H9 (cell line): ENCODE measurements around the gene SLC30A3. TPM values are rescaled to one million over a fixed set of nuclear protein-coding genes. Genes with fewer than 3 reads are reported as not detected.

ENCODE experiments used
- DNase-seq: peaks from one replicate; pipeline ENCODE4 v3.0.0-alpha.2; 2017
- H2AFZ ChIP-seq: one replicate; pipeline ENCODE4 v1.6.1; 2013; ENCODE audit warnings: mild to moderate bottlenecking, low read length, control low read depth, moderate library complexity
- H2AK5ac ChIP-seq: 2 replicates; pipeline ENCODE4 v1.6.1; 2013; ENCODE audit warnings: low read length, control low read depth, mixed read lengths; ENCODE audit not compliant: insufficient read length
- H2BK120ac ChIP-seq: one replicate; pipeline ENCODE4 v1.6.1; 2013; ENCODE audit warnings: low read depth, mild to moderate bottlenecking, low read length, control low read depth, inconsistent platforms; ENCODE audit not compliant: poor library complexity, severe bottlenecking
- H2BK12ac ChIP-seq: 2 replicates; pipeline ENCODE4 v1.6.1; 2013; ENCODE audit warnings: low read length, control low read depth, mixed read lengths, low read depth; ENCODE audit not compliant: insufficient read length
- H2BK15ac ChIP-seq: 2 replicates; pipeline ENCODE4 v1.6.1; 2013; ENCODE audit warnings: low read depth, low read length, control low read depth
- H2BK20ac ChIP-seq: one replicate; pipeline ENCODE4 v1.6.1; 2013; ENCODE audit warnings: low read depth, mild to moderate bottlenecking, low read length, control low read depth, inconsistent platforms; ENCODE audit not compliant: poor library complexity, severe bottlenecking
- H2BK5ac ChIP-seq: 2 replicates; pipeline ENCODE4 v1.6.1; 2013; ENCODE audit warnings: low read length, control low read depth, mixed read lengths; ENCODE audit not compliant: insufficient read length
- H3K14ac ChIP-seq: 2 replicates; pipeline ENCODE4 v1.6.1; 2013; ENCODE audit warnings: low read length, control low read depth; ENCODE audit not compliant: insufficient read depth
- H3K18ac ChIP-seq: 2 replicates; pipeline ENCODE4 v1.6.1; 2013; ENCODE audit warnings: low read depth, mild to moderate bottlenecking, mixed read lengths, low read length, control low read depth; ENCODE audit not compliant: insufficient read length
- H3K23ac ChIP-seq: 2 replicates; pipeline ENCODE4 v1.6.1; 2013; ENCODE audit warnings: low read length, control low read depth, mixed read lengths, low read depth; ENCODE audit not compliant: insufficient read length
- H3K23me2 ChIP-seq: 2 replicates; pipeline ENCODE4 v1.6.1; 2013; ENCODE audit warnings: low read depth, mild to moderate bottlenecking, mixed read lengths, low read length, control low read depth; ENCODE audit not compliant: insufficient read length, poor library complexity, severe bottlenecking
- H3K27ac ChIP-seq: 2 replicates; pipeline ENCODE4 v1.5.1; 2013; ENCODE audit warnings: low read length, control low read depth, mixed read lengths, low read depth; ENCODE audit not compliant: insufficient read length
- H3K27me3 ChIP-seq: 2 replicates; pipeline ENCODE4 v1.6.1; 2013; ENCODE audit warnings: low read length, control low read depth, inconsistent platforms; ENCODE audit not compliant: insufficient read depth
- H3K4ac ChIP-seq: 2 replicates; pipeline ENCODE4 v1.6.1; 2013; ENCODE audit warnings: low read depth, mild to moderate bottlenecking, control low read depth, inconsistent platforms, low read length, moderate library complexity
- H3K4me1 ChIP-seq: 2 replicates; pipeline ENCODE4 v1.6.1; 2013; ENCODE audit warnings: low read length, control low read depth, inconsistent platforms; ENCODE audit not compliant: insufficient read depth
- H3K4me2 ChIP-seq: 2 replicates; pipeline ENCODE4 v1.6.1; 2013; ENCODE audit warnings: low read length, control low read depth, mixed read lengths; ENCODE audit not compliant: insufficient read length, insufficient read depth
- H3K56ac ChIP-seq: 2 replicates; pipeline ENCODE4 v1.6.1; 2013; ENCODE audit warnings: low read depth, mild to moderate bottlenecking, mixed read lengths, low read length, control low read depth; ENCODE audit not compliant: insufficient read length
- H3K79me1 ChIP-seq: 2 replicates; pipeline ENCODE4 v1.6.1; 2013; ENCODE audit warnings: low read depth, mild to moderate bottlenecking, moderate library complexity, low read length, control low read depth, inconsistent platforms; ENCODE audit not compliant: insufficient read depth, poor library complexity, severe bottlenecking
- H3K79me2 ChIP-seq: 2 replicates; pipeline ENCODE4 v1.6.1; 2013; ENCODE audit warnings: low read length, control low read depth, inconsistent platforms; ENCODE audit not compliant: insufficient read depth
- H3K9ac ChIP-seq: 2 replicates; pipeline ENCODE4 v1.6.1; 2013; ENCODE audit warnings: low read length, control low read depth, mixed read lengths; ENCODE audit not compliant: insufficient read length; ENCODE audit errors: extremely low read depth
- H3K9me3 ChIP-seq: one replicate; pipeline ENCODE4 v1.6.1; 2013; ENCODE audit warnings: low read depth, low read length, inconsistent platforms; ENCODE audit not compliant: control insufficient read depth
- H3T11ph ChIP-seq: one replicate; pipeline ENCODE4 v1.6.1; 2013; ENCODE audit warnings: mild to moderate bottlenecking, low read length, control low read depth, inconsistent platforms
- H4K20me1 ChIP-seq: one replicate; pipeline ENCODE4 v1.6.1; 2013; ENCODE audit not compliant: control insufficient read depth, insufficient read length, insufficient read depth
- H4K5ac ChIP-seq: 2 replicates; pipeline ENCODE4 v1.6.1; 2013; ENCODE audit warnings: low read depth, mild to moderate bottlenecking, mixed read lengths, low read length, control low read depth; ENCODE audit not compliant: insufficient read length
- H4K8ac ChIP-seq: replicated peaks from 2 replicates; pipeline ENCODE4 v1.6.1; 2013; ENCODE audit warnings: low read length, control low read depth, mixed read lengths, low read depth; ENCODE audit not compliant: insufficient read length
- H4K91ac ChIP-seq: 2 replicates; pipeline ENCODE4 v1.6.1; 2013; ENCODE audit warnings: low read depth, mild to moderate bottlenecking, moderate library complexity, mixed read lengths, low read length, control low read depth; ENCODE audit not compliant: insufficient read length
- H3K27ac Mint-ChIP-seq, 3 experiments: 2 replicates in 2 of 3; 3 replicates in 1 of 3; pipeline ENCODE4 v1.8.0; 2020 to 2021; ENCODE audit warnings: mixed read lengths in 3 of 3, mild to moderate bottlenecking in 1 of 3, moderate library complexity in 1 of 3
- H3K27me3 Mint-ChIP-seq: 2 replicates; pipeline ENCODE4 v1.8.0; 2021; ENCODE audit warnings: low read depth, mild to moderate bottlenecking, moderate library complexity, mixed read lengths
- H3K36me3 Mint-ChIP-seq, 3 experiments: 2 replicates in 2 of 3; 3 replicates in 1 of 3; pipeline ENCODE4 v1.8.0; 2020 to 2021; ENCODE audit warnings: low read depth in 3 of 3, mixed read lengths in 3 of 3; ENCODE audit not compliant: insufficient read depth in 1 of 3
- H3K4me1 Mint-ChIP-seq, 2 experiments: 2 replicates each; pipeline ENCODE4 v1.8.0; 2020; ENCODE audit warnings: mixed read lengths in 2 of 2
- H3K4me3 Mint-ChIP-seq, 2 experiments: 2 replicates in 1 of 2; 3 replicates in 1 of 2; pipeline ENCODE4 v1.8.0; 2020 to 2021; ENCODE audit warnings: mild to moderate bottlenecking in 2 of 2, mixed read lengths in 2 of 2, moderate library complexity in 1 of 2
- H3K9me3 Mint-ChIP-seq, 2 experiments: 2 replicates in 1 of 2; 3 replicates in 1 of 2; pipeline ENCODE4 v1.8.0; 2020; ENCODE audit warnings: mild to moderate bottlenecking in 2 of 2, mixed read lengths in 2 of 2, moderate library complexity in 1 of 2
- CTCF ChIP-seq: fragments of 200-600 bp; sonication (generic); conservative IDR thresholded peaks from 3 replicates; pipeline ENCODE4 v1.8.0; 2021; ENCODE audit warnings: antibody characterized with exemption, mild to moderate bottlenecking
- WGBS: extraction: QIAGEN DNeasy Blood & Tissue Kit; methylation state at CpG from one replicate; pipeline ENCODE4 v1.1.7; 2013; ENCODE audit warnings: missing lambda C conversion rate, low lambda C conversion rate, mixed read lengths; ENCODE audit not compliant: insufficient read length; ENCODE audit errors: extremely low coverage; 5-methylcytosine and 5-hydroxymethylcytosine counted together
- total RNA-seq: library from RNA; stranded (reverse); gene quantifications from 2 replicates; pipeline ENCODE4 v1.2.1, GENCODE V29; 2021

The SLC30A3 gene
- total RNA-seq, 1 experiment from 2014 or later = 2.5 TPM

GRCh38 chr2:27285481-27285880 is 22.6 kb upstream of the SLC30A3 start:
- Histone ChIP-seq H2BK5ac (no peak overlapping the region), H3K4me2 (no peak overlapping the region), H2BK15ac (no peak overlapping the region), H2AK5ac (no peak overlapping the region), H3K9me3 (no peaks in the 10 kb centered on the region), H3K9ac (no peak overlapping the region), H2BK12ac (no peak overlapping the region), H3K27me3 (no peaks in the 10 kb centered on the region), H3K27ac (no peak overlapping the region), H3K4ac (no peak overlapping the region), H3K23me2 (peaks cover 6% of the 10 kb centered on the region), H3K4me1 (peaks cover 13% of the 10 kb centered on the region; the same call in 1 of the 2 replicates), H4K91ac (no peak overlapping the region), H2BK120ac (no peak overlapping the region), H4K5ac (no peak overlapping the region), H3K79me1 (no peaks in the 10 kb centered on the region), H2BK20ac (no peak overlapping the region), H3K23ac (no peak overlapping the region), H4K20me1 (no peaks in the 10 kb centered on the region), H4K8ac (no peak overlapping the region), H3T11ph (no peak overlapping the region), H2AFZ (no peak overlapping the region), H3K14ac (no peak overlapping the region), H3K79me2 (no peaks in the 10 kb centered on the region), H3K18ac (no peak overlapping the region), H3K56ac (no peak overlapping the region)
- H3K4me1 Mint-ChIP-seq = peaks cover 58 to 60% of the 10 kb centered on the region in 2 experiments
- no peak overlapping the region for H3K4me3 Mint-ChIP-seq
- no peaks in the 10 kb centered on the region for H3K9me3 Mint-ChIP-seq
- peaks cover 23% of the 10 kb centered on the region for H3K27me3 Mint-ChIP-seq
- H3K27ac Mint-ChIP-seq = no peak overlapping the region
- no peak for TF ChIP-seq CTCF
- DNase-seq = no peak
- no peaks in the 10 kb centered on the region for H3K36me3 Mint-ChIP-seq
- no CpG with 5 or more reads among the region's 6 CpGs for WGBS
